HCT116 (cell line): ENCODE data around the gene ST3GAL6.

ENCODE experiments used
- CBX3 ChIP-seq: IDR thresholded peaks from 2 replicates; pipeline ENCODE4 v1.6.1; 2012; ENCODE audit warnings: low read depth
- ZBTB33 ChIP-seq: IDR thresholded peaks from 2 replicates; pipeline ENCODE4 v1.6.1; 2011; ENCODE audit warnings: mild to moderate bottlenecking, low read length, moderate library complexity; ENCODE audit not compliant: insufficient replicate concordance; ENCODE audit errors: extremely low read depth
- TF ChIP-seq, protein P1 (sequence below): IDR thresholded peaks from 2 replicates; pipeline ENCODE4 v1.6.1; 2012; ENCODE audit warnings: low read depth

DNA sequence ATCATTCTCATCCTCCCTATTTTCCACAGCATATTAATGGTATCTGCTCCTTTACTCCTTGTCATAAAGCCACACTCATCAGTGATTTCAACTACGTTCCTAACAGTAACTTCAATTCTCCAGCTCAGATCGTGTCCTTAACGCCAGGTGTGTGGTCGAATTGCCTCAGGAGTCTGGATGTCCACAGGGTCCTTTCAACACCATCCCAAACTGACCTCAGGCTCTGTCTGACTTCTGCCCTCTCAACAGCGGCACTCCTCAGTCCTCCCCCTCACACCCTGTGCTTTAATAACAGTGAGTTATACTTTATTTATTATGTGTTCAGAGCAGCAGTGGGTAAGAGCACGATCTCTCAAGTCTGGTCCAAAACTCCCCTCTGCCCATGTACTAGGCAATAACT is 42.4 kb downstream of the ST3GAL6 start:
- TF ChIP-seq, protein P1, sequence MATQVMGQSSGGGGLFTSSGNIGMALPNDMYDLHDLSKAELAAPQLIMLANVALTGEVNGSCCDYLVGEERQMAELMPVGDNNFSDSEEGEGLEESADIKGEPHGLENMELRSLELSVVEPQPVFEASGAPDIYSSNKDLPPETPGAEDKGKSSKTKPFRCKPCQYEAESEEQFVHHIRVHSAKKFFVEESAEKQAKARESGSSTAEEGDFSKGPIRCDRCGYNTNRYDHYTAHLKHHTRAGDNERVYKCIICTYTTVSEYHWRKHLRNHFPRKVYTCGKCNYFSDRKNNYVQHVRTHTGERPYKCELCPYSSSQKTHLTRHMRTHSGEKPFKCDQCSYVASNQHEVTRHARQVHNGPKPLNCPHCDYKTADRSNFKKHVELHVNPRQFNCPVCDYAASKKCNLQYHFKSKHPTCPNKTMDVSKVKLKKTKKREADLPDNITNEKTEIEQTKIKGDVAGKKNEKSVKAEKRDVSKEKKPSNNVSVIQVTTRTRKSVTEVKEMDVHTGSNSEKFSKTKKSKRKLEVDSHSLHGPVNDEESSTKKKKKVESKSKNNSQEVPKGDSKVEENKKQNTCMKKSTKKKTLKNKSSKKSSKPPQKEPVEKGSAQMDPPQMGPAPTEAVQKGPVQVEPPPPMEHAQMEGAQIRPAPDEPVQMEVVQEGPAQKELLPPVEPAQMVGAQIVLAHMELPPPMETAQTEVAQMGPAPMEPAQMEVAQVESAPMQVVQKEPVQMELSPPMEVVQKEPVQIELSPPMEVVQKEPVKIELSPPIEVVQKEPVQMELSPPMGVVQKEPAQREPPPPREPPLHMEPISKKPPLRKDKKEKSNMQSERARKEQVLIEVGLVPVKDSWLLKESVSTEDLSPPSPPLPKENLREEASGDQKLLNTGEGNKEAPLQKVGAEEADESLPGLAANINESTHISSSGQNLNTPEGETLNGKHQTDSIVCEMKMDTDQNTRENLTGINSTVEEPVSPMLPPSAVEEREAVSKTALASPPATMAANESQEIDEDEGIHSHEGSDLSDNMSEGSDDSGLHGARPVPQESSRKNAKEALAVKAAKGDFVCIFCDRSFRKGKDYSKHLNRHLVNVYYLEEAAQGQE: no peak
- TF ChIP-seq ZBTB33 (no peak), CBX3 (no peak)
